Endothelial cell of umbilical vein (primary cell): Measurements from ENCODE around the gene TAP2. TPM values are rescaled to one million over a fixed set of nuclear protein-coding genes. Genes with fewer than 3 reads are reported as not detected.

Experiments
- BruUV-seq: library from RNA; stranded (reverse); fragments of 400-500 nt; replicated peaks from 2 replicates; lab custom pipeline; 2021; lab: Mats Ljungman, UMichigan
- CTCF ChIA-PET: fragments of 300-600, 350-600 bp; sonication (Branson Sonifier 250); formaldehyde crosslinking; loops from one replicate; lab custom pipeline; 2021; ENCODE audit warnings: antibody characterized with exemption, inconsistent platforms; lab: Charles Lee
- POLR2A ChIA-PET: fragments of 300-600, 350-600 bp; sonication (Branson Sonifier 250); formaldehyde crosslinking; loops from one replicate; lab custom pipeline; 2021; ENCODE audit warnings: antibody characterized with exemption, inconsistent platforms; lab: Charles Lee
- DNase-seq: peaks from one replicate; pipeline ENCODE4 v3.0.0-alpha.2; 2011; ENCODE audit warnings: low read depth, low spot score
- FAIRE-seq: peaks from 2 replicates; lab custom pipeline; 2011; peaks lifted over from hg19 to GRCh38; lab: Jason Lieb, UNC
- H2AFZ ChIP-seq: 2 replicates; pipeline ENCODE4 v1.6.0; 2012; ENCODE audit warnings: low read depth, low read length, control low read depth, inconsistent platforms
- H3K27ac ChIP-seq: 2 replicates; pipeline ENCODE4 v1.5.1; 2011; ENCODE audit warnings: low read depth, mild to moderate bottlenecking, control low read depth, low read length, moderate library complexity; ENCODE audit not compliant: insufficient read depth
- H3K27me3 ChIP-seq, 2 experiments: 2 replicates each; pipeline versions ENCODE4 v1.6.0 to v1.6.1; 2011; ENCODE audit warnings: low read length in 2 of 2, mixed read lengths in 1 of 2; ENCODE audit not compliant: control insufficient read depth in 2 of 2, insufficient read depth in 2 of 2
- H3K36me3 ChIP-seq, 2 experiments: 2 replicates in 1 of 2; 3 replicates in 1 of 2; pipeline ENCODE4 v1.5.1; 2011; ENCODE audit warnings: low read length in 2 of 2, mild to moderate bottlenecking in 1 of 2, moderate library complexity in 1 of 2; ENCODE audit not compliant: control insufficient read depth in 2 of 2, insufficient read depth in 2 of 2; ENCODE audit errors: extremely low read depth in 1 of 2
- H3K4me1 ChIP-seq: 3 replicates; pipeline ENCODE4 v1.5.1; 2011; ENCODE audit warnings: mild to moderate bottlenecking, low read length; ENCODE audit not compliant: control insufficient read depth, insufficient read depth; ENCODE audit errors: extremely low read depth
- H3K4me2 ChIP-seq: 2 replicates; pipeline ENCODE4 v1.6.1; 2011; ENCODE audit warnings: low read length, control low read depth, mixed read lengths; ENCODE audit not compliant: insufficient read depth
- H3K4me3 ChIP-seq, 3 experiments: fragments of 200-600 bp in 1 of 3; sonication (generic), shearing (Covaris generic) in 1 of 3; replicated peaks in 1 of 3; 2 replicates each; pipeline ENCODE4 v1.5.1; 2011 to 2016; ENCODE audit warnings: control low read depth in 3 of 3, low read length in 3 of 3, mild to moderate bottlenecking in 2 of 3, inconsistent platforms in 1 of 3, low read depth in 1 of 3, moderate library complexity in 1 of 3; ENCODE audit not compliant: insufficient read depth in 1 of 3
- H3K79me2 ChIP-seq: 2 replicates; pipeline ENCODE4 v1.6.0; 2012; ENCODE audit warnings: low read length, inconsistent platforms; ENCODE audit not compliant: control insufficient read depth, insufficient read depth
- H3K9ac ChIP-seq: replicated peaks from 2 replicates; pipeline ENCODE3; 2011; ENCODE audit warnings: low read length, control low read depth; ENCODE audit not compliant: insufficient read depth; ENCODE audit errors: extremely low read depth
- H3K9me1 ChIP-seq: replicated peaks from 3 replicates; pipeline ENCODE4 v1.6.0; 2011; ENCODE audit warnings: mild to moderate bottlenecking, low read length; ENCODE audit not compliant: control insufficient read depth, insufficient read depth; ENCODE audit errors: extremely low read depth
- H3K9me3 ChIP-seq: replicated peaks from 2 replicates; pipeline ENCODE4 v1.5.1; 2012; ENCODE audit warnings: low read length, inconsistent platforms; ENCODE audit not compliant: control insufficient read depth, insufficient read depth
- H4K20me1 ChIP-seq: replicated peaks from 2 replicates; pipeline ENCODE3; 2011; ENCODE audit warnings: mild to moderate bottlenecking, low read length; ENCODE audit not compliant: control insufficient read depth, insufficient read depth; ENCODE audit errors: extremely low read depth
- EZH2 ChIP-seq: IDR thresholded peaks from 2 replicates; pipeline ENCODE4 v1.6.1; 2012; ENCODE audit warnings: borderline replicate concordance, low read depth, mild to moderate bottlenecking, moderate library complexity, low read length, inconsistent platforms; ENCODE audit not compliant: severe bottlenecking
- GATA2 ChIP-seq: IDR thresholded peaks from 2 replicates; pipeline ENCODE4 v1.7.0; 2011; ENCODE audit warnings: low read depth, mild to moderate bottlenecking, moderate library complexity, mixed read lengths, low read length; ENCODE audit not compliant: insufficient read length, insufficient read depth
- JUN ChIP-seq: IDR thresholded peaks from 2 replicates; pipeline ENCODE4 v1.6.1; 2011; ENCODE audit warnings: borderline replicate concordance, low read depth; ENCODE audit not compliant: insufficient read length, insufficient read depth
- MAX ChIP-seq: IDR thresholded peaks from 2 replicates; pipeline ENCODE4 v1.6.1; 2011; ENCODE audit not compliant: insufficient read depth, insufficient read length
- POLR2A ChIP-seq: IDR thresholded peaks from 2 replicates; pipeline ENCODE4 v1.6.1; 2012; ENCODE audit warnings: low read depth, mild to moderate bottlenecking, control low read depth, low read length
- dilution Hi-C: fragments of 300-500 bp; cut with MboI; formaldehyde crosslinking; loops from one replicate; pipeline ENCODE4 v1.15.0; 2019; ENCODE audit warnings: low sequenced_read_pairs; ENCODE audit not compliant: extremely low pct_ligation_motif_present
- intact Hi-C: fragments of 100-400 bp; cut with micrococcal nuclease; formaldehyde crosslinking; loops from one replicate; pipeline ENCODE4 v1.10.0; 2022
- polyA plus RNA-seq, 4 experiments: library from polyadenylated mRNA; depleted of rRNA in 3 of 4; stranded (reverse) in 3 of 4; unstranded in 1 of 4; fragments of >200 nt; gene quantifications; 2 replicates each; pipeline versions ENCODE4 v1.2.1 to v1.2.3, GENCODE V29; 2011 to 2012; ENCODE audit warnings: missing spikeins in 1 of 4
- total RNA-seq: library from RNA; stranded (reverse); gene quantifications from 2 replicates; pipeline ENCODE4 v1.2.3, GENCODE V29; 2021
- TF ChIP-seq, protein P1 (sequence below), 2 donors: IDR thresholded peaks; 1 replicate in 1 of 2; 2 replicates in 1 of 2; pipeline ENCODE4 v1.5.1; 2011; ENCODE audit warnings: low read length in 2 of 2, mild to moderate bottlenecking in 2 of 2, moderate library complexity in 2 of 2, control low read depth in 1 of 2, inconsistent platforms in 1 of 2, low read depth in 1 of 2; ENCODE audit not compliant: insufficient read depth in 1 of 2; ENCODE audit errors: extremely low read depth in 1 of 2

The TAP2 gene
- total and polyA plus RNA-seq, 2 donors (not counting 3 experiments of a cell fraction or from before 2014, with no cell fraction given): 18.4 to 57.8 TPM

DNA sequence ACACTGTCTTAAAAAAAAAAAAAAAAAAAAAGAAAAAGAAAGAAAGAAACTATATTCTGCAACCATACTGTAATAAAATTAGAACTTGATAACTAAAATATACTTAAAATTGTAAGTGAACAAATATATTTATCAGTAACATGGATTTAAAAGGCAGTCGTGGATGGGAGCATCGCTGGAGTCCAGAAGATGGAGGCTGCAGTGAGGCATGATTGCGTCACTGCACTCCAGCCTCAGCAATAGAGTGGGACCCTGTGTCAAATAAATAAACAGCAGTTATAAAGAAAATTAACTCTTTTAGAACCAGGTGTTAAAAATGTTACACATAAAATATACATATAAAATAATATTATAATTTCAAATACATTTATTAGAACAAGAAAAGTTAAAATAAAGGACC lies 24.2 kb upstream of the TAP2 start:
- H3K9me3 ChIP-seq: no peaks in the 10 kb centered on the region
- no TSS peak for BruUV-seq
- H4K20me1 ChIP-seq: no peaks in the 10 kb centered on the region
- no peak overlapping the region for H3K9ac ChIP-seq
- ChIA-PET CTCF (interaction anchor here (1.4 to 4.2 kb wide), 4 partner anchors 9 to 37 kb away, joined by 5 to 33 read pairs (median 6); partner anchors contain the start of genes PSMB9, TAP1 and TAP2), POLR2A (no interaction called here)
- H3K36me3 ChIP-seq: no peaks in the 10 kb centered on the region
- no peak overlapping the region for H3K4me3 ChIP-seq
- H3K79me2 ChIP-seq: no peaks in the 10 kb centered on the region
- no peak overlapping the region for H2AFZ ChIP-seq
- DNase-seq (no peak), FAIRE-seq (no peak)
- intact Hi-C loops: loop anchor here (10.0 kb wide), 1 partner anchor 158 kb away; no protein-coding TSS in a partner anchor
- H3K4me1 ChIP-seq: no peaks in the 10 kb centered on the region
- H3K27me3 ChIP-seq: peaks cover 19 to 20% of the 10 kb centered on the region in 2 experiments
- dilution Hi-C loops: no loop called here
- no peaks in the 10 kb centered on the region for H3K9me1 ChIP-seq
- TF ChIP-seq EZH2: no peak
- TF ChIP-seq, protein P1, sequence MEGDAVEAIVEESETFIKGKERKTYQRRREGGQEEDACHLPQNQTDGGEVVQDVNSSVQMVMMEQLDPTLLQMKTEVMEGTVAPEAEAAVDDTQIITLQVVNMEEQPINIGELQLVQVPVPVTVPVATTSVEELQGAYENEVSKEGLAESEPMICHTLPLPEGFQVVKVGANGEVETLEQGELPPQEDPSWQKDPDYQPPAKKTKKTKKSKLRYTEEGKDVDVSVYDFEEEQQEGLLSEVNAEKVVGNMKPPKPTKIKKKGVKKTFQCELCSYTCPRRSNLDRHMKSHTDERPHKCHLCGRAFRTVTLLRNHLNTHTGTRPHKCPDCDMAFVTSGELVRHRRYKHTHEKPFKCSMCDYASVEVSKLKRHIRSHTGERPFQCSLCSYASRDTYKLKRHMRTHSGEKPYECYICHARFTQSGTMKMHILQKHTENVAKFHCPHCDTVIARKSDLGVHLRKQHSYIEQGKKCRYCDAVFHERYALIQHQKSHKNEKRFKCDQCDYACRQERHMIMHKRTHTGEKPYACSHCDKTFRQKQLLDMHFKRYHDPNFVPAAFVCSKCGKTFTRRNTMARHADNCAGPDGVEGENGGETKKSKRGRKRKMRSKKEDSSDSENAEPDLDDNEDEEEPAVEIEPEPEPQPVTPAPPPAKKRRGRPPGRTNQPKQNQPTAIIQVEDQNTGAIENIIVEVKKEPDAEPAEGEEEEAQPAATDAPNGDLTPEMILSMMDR (IDR thresholded peaks at IDR 0.05; ENCODE audit: extremely low read depth in 1 of 2, insufficient read depth in 1 of 2, low read depth in 1 of 2, low read length in 2 of 2): no peak
- TF ChIP-seq MAX: no peak
- TF ChIP-seq POLR2A: no peak
- TF ChIP-seq JUN: no peak
- no peak for TF ChIP-seq GATA2
- H3K27ac ChIP-seq: no peak overlapping the region
- no peak overlapping the region for H3K4me2 ChIP-seq
